Astrocyte (in vitro differentiated cells and primary cell): ENCODE data around the gene GOLGA7B. TPM values are rescaled to one million over a fixed set of nuclear protein-coding genes. Genes with fewer than 3 reads are reported as not detected.

Source experiments
- DNase-seq: peaks from one replicate; pipeline ENCODE4 v3.0.0-alpha.2; 2010; ENCODE audit warnings: low read depth
- FAIRE-seq: peaks from 2 replicates; lab custom pipeline; 2011; peaks lifted over from hg19 to GRCh38; lab: Jason Lieb, UNC
- H2AFZ ChIP-seq: 2 replicates; pipeline ENCODE4 v1.6.0; 2012; ENCODE audit warnings: low read depth, low read length, inconsistent platforms
- H3K27ac ChIP-seq: 2 replicates; pipeline ENCODE4 v1.5.1; 2011; ENCODE audit warnings: low read depth, low read length, inconsistent platforms
- H3K27me3 ChIP-seq: 2 replicates; pipeline ENCODE4 v1.6.0; 2011; ENCODE audit warnings: low read length, inconsistent platforms; ENCODE audit not compliant: insufficient read depth
- H3K36me3 ChIP-seq: 2 replicates; pipeline ENCODE4 v1.5.1; 2011; ENCODE audit warnings: low read length, inconsistent platforms; ENCODE audit not compliant: insufficient read depth
- H3K4me1 ChIP-seq: 2 replicates; pipeline ENCODE4 v1.5.1; 2011; ENCODE audit warnings: low read length, inconsistent platforms; ENCODE audit not compliant: insufficient read depth
- H3K4me2 ChIP-seq: 2 replicates; pipeline ENCODE4 v1.6.0; 2012; ENCODE audit warnings: low read length, inconsistent platforms
- H3K4me3 ChIP-seq: 2 replicates; pipeline ENCODE4 v1.5.1; 2011; ENCODE audit warnings: low read depth, mild to moderate bottlenecking, low read length, inconsistent platforms; ENCODE audit not compliant: insufficient read depth
- H3K79me2 ChIP-seq: 2 replicates; pipeline ENCODE4 v1.6.0; 2012; ENCODE audit warnings: mild to moderate bottlenecking, low read length, inconsistent platforms; ENCODE audit not compliant: insufficient read depth
- H3K9ac ChIP-seq: 2 replicates; pipeline ENCODE4 v1.6.0; 2012; ENCODE audit warnings: mild to moderate bottlenecking, low read length, inconsistent platforms
- H3K9me3 ChIP-seq: 2 replicates; pipeline ENCODE4 v1.5.1; 2012; ENCODE audit warnings: low read depth, mild to moderate bottlenecking, low read length, inconsistent platforms; ENCODE audit not compliant: insufficient read depth
- H4K20me1 ChIP-seq: 2 replicates; pipeline ENCODE4 v1.6.0; 2012; ENCODE audit warnings: low read length, inconsistent platforms; ENCODE audit not compliant: insufficient read depth
- H3K27ac Mint-ChIP-seq: one replicate; pipeline ENCODE4 v1.8.0; 2021; ENCODE audit warnings: mild to moderate bottlenecking, mixed read lengths; ENCODE audit not compliant: unreplicated experiment
- H3K27me3 Mint-ChIP-seq: one replicate; pipeline ENCODE4 v1.8.0; 2021; ENCODE audit warnings: low read depth, mixed read lengths; ENCODE audit not compliant: unreplicated experiment
- H3K36me3 Mint-ChIP-seq: one replicate; pipeline ENCODE4 v1.8.0; 2021; ENCODE audit warnings: low read depth, mixed read lengths; ENCODE audit not compliant: unreplicated experiment
- H3K4me1 Mint-ChIP-seq: one replicate; pipeline ENCODE4 v1.8.0; 2021; ENCODE audit warnings: low read depth, mixed read lengths; ENCODE audit not compliant: unreplicated experiment
- H3K4me3 Mint-ChIP-seq: one replicate; pipeline ENCODE4 v1.8.0; 2021; ENCODE audit warnings: mild to moderate bottlenecking, moderate library complexity, mixed read lengths; ENCODE audit not compliant: unreplicated experiment
- H3K9me3 Mint-ChIP-seq: one replicate; pipeline ENCODE4 v1.8.0; 2021; ENCODE audit warnings: mild to moderate bottlenecking, mixed read lengths; ENCODE audit not compliant: unreplicated experiment
- CTCF ChIP-seq: IDR thresholded peaks from 2 replicates; pipeline ENCODE4 v1.5.1; 2011; ENCODE audit warnings: low read depth, mild to moderate bottlenecking, inconsistent platforms, low read length, moderate library complexity; ENCODE audit not compliant: insufficient read depth
- EZH2 ChIP-seq: IDR thresholded peaks from 2 replicates; pipeline ENCODE4 v1.6.1; 2012; ENCODE audit warnings: mild to moderate bottlenecking, low read length, inconsistent platforms; ENCODE audit not compliant: insufficient read depth
- total RNA-seq: library from RNA; stranded (reverse); gene quantifications from 2 replicates; pipeline ENCODE4 v1.2.1, GENCODE V29; 2021

GOLGA7B gene
- total RNA-seq, 1 donor from 2014 or later, result 0.16 TPM

DNA sequence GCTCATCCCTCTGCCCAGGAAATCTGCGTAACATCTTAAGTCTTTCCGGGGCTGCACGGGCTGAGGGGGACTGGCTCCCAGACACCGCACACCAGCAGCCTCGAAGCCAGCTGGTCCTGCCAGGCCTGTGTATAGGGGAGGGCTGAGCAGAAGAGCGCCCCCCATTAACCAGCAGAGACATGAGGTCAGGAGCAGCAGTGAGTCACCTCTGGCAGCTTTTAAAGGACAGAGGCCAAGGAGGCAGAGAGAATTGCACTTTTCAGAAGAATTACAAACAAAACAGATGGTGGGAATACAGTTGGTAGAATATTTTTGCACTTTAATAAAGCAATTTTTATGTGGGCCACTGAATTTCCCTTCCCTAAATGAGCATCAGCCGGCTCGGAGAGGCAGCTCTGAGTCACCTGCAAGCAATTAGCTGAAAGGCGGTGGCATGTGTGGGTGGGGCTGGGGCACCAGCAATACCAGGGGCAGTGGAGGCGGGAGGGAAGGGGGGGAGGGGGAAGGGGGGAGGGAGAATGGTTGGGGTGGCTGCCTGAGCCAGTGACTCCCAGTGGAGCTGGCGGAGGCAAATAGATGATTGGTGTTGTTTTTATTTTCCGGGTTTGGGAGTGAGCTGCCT, 39.1 kb downstream of the GOLGA7B start:
- H4K20me1 ChIP-seq, result no peaks in the 10 kb centered on the region
- FAIRE-seq, result no peak
- Mint-ChIP-seq H3K27ac (peak overlapping the region; percentile 77), H3K4me3 (peak overlapping the region; percentile 45), H3K9me3 (no peaks in the 10 kb centered on the region), H3K27me3 (peaks cover 14% of the 10 kb centered on the region), H3K36me3 (no peaks in the 10 kb centered on the region), H3K4me1 (peaks cover 17% of the 10 kb centered on the region)
- DNase-seq, result peak; percentile 55
- no peaks in the 10 kb centered on the region for H3K9me3 ChIP-seq
- no peak overlapping the region for H3K9ac ChIP-seq
- peaks cover 5% of the 10 kb centered on the region for H3K27me3 ChIP-seq
- peaks cover 15% of the 10 kb centered on the region for H3K4me1 ChIP-seq
- TF ChIP-seq EZH2 (no peak), CTCF (no peak)
- no peaks in the 10 kb centered on the region for H3K79me2 ChIP-seq
- peak overlapping the region; percentile 62 for H3K4me2 ChIP-seq
- H2AFZ ChIP-seq, result no peak overlapping the region
- H3K27ac ChIP-seq, result peak overlapping the region; percentile 22
- no peak overlapping the region for H3K4me3 ChIP-seq
- no peaks in the 10 kb centered on the region for H3K36me3 ChIP-seq

DNA sequence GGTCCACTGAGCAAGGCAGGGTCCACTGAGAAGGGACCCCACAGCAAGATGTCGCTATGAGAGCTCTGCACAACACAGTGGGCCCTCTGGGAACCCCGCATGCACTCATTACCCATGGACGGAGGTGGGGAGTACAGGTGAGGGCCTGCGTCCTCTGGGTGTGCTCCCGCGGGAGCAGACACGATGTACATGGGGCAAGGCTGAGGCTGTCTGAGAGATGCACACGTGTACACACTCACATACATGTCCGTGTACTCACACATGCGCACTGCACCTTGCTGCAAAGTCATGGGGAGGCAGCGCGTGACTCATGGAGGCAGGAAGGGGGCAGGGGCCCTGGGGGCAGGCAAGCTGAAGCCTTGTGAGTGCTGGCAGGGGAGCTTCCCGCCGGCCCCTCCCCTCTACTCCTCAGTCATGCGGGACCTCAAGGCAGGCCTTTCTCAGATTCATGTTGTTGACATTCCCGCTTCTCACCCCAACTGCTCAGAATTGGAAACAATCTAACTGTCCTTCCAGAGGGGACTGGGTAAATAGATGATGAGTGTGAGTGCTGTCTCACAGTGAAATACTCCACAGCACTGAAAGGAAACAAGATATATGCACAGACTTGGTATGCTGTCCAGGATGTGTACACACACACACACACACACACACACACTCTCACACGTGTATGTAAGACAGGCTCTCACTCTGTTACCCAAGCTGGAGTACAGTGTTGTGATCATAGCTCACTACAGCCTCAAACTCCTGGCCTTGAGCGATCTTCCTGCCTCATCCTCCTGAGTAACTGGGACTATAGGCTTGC, 40.0 kb downstream of the GOLGA7B start:
- peaks cover 17% of the 10 kb centered on the region for H3K4me1 Mint-ChIP-seq
- TF ChIP-seq CTCF, result no peak
- TF ChIP-seq EZH2, result no peak
- peak overlapping the region; percentile 62 for H3K4me2 ChIP-seq

More for the DNA sequence above, 40.0 kb downstream of the GOLGA7B start:
- no peaks in the 10 kb centered on the region for H3K36me3 Mint-ChIP-seq
- Histone ChIP-seq H3K9me3 (no peaks in the 10 kb centered on the region), H2AFZ (peak overlapping the region; percentile 19), H3K9ac (peak overlapping the region; percentile 8), H3K4me1 (peaks cover 15% of the 10 kb centered on the region), H3K27me3 (peaks cover 9% of the 10 kb centered on the region), H3K27ac (no peak overlapping the region), H3K79me2 (no peaks in the 10 kb centered on the region), H4K20me1 (no peaks in the 10 kb centered on the region), H3K36me3 (no peaks in the 10 kb centered on the region), H3K4me3 (no peak overlapping the region)
- no peak overlapping the region for H3K4me3 Mint-ChIP-seq
- H3K9me3 Mint-ChIP-seq, result no peaks in the 10 kb centered on the region
- peak overlapping the region; percentile 69 for H3K27ac Mint-ChIP-seq
- DNase-seq (peak; percentile 63), FAIRE-seq (no peak)
- peaks cover 15% of the 10 kb centered on the region for H3K27me3 Mint-ChIP-seq
